Skin epidermis (tissue), 12 donors: ENCODE data around the gene GUF1.

Source experiments
- H3K27ac ChIP-seq, 21 experiments: fragments of 200-600 bp; sonication (generic) in 11 of 21; one replicate each; pipeline ENCODE4 v1.5.0; 2020; ENCODE audit warnings: mild to moderate bottlenecking in 3 of 21, inconsistent platforms in 2 of 21, moderate library complexity in 2 of 21
- H3K4me3 ChIP-seq, 7 experiments: fragments of 200-600 bp; sonication (generic) in 2 of 7; one replicate each; pipeline ENCODE4 v1.5.0; 2020; ENCODE audit warnings: inconsistent platforms in 2 of 7, mild to moderate bottlenecking in 2 of 7, moderate library complexity in 1 of 7

Gene GUF1, protein sequence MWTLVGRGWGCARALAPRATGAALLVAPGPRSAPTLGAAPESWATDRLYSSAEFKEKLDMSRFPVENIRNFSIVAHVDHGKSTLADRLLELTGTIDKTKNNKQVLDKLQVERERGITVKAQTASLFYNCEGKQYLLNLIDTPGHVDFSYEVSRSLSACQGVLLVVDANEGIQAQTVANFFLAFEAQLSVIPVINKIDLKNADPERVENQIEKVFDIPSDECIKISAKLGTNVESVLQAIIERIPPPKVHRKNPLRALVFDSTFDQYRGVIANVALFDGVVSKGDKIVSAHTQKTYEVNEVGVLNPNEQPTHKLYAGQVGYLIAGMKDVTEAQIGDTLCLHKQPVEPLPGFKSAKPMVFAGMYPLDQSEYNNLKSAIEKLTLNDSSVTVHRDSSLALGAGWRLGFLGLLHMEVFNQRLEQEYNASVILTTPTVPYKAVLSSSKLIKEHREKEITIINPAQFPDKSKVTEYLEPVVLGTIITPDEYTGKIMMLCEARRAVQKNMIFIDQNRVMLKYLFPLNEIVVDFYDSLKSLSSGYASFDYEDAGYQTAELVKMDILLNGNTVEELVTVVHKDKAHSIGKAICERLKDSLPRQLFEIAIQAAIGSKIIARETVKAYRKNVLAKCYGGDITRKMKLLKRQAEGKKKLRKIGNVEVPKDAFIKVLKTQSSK

DNA sequence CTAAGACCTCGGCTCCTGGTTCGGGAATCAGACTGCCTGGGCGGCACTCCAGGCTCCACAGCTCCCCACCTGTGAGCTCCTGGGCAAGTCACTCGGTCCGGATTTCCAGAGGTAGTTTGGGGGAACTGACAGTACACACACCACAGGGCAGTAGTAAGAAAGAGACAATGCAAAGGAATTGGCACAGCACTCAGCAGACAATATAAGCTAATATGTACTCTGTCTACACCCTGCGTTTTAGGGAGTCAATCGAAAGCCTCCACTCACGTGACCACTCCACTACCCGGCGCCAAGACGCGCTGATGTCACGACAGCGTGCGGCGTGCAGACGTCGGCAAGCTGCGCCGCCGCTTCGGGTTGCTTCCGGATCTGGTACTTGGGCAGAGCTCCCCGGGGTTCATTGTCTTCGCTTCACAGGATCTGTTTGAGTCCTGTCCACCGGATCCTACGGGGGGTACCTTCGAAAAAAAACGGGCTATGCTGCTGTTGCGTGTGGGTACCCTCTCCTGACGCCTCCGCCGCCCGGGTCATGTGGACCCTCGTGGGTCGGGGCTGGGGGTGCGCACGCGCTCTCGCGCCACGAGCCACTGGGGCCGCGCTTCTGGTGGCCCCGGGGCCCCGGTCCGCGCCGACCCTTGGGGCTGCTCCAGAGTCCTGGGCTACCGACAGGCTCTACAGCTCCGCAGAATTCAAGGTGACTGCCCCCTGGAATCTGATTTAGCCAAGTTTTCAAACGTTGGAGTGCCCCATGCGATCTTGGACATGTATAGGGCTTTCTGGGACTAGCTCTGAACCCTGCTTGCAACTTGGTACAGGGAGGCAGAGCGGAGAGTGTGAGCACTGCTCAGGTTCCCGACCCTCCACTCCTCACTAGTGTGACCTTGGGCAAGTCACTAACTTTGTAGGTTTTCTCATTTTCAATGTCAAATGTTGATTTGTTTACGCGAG lies at the start of gene GUF1:
Gene GUF1, plus strand, starts transcription at position 327 of the 948 bp plus-strand sequence. Its CDS starts 203 bp downstream, at position 530.
- Histone ChIP-seq H3K4me3 (peak within 1 kb of the TSS; percentile 68 to 96 (median 86)), H3K27ac (peak within 1 kb of the TSS; percentile 84 to 98 (median 92))

DNA sequence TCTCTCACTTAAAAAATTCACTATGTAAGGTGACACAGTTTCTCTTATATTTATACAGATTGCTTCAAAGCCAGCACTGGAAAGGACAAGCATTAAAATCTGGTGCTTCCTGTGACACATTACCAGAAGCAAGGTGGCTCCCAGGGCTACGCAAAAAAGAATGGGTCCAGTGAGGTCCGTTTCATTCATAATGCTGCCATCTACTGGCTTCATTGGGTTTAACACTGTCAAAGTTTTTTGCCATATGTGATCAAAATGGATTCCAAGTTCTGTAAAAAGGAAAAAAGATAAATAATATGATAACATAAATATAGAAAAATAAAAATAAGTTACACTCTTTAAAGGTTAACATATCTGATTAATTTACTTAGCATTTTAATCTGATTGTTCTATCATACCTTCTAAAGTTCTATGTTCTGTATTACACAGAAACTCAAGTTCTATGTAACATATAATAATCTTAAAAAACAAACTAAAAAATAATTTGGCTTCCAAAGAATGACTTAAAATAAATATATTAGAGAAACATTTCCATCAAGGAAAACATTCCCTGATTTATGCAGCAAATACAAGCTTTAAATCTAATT lies 48.8 kb upstream of the GUF1 start:
- no peak overlapping the region for H3K27ac ChIP-seq
- H3K4me3 ChIP-seq: no peak overlapping the region

DNA sequence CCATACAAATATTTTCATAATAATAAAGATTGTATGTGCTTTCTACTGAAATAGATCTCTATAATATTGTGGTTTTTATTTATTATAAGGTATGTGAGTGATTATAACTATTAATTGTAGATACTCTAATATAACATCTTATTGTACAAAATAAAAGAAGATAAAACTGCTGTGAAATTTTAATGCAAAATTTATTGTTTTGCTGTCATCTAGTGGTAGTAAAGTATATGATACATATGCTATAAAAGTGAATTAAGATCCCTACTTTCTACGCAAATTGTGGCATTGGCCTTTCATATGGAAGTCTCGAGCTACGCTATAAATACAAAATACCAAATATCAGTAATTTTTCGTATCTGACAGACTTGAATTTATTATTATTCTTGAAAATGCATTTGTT lies 46.1 kb upstream of the GUF1 start:
- H3K4me3 ChIP-seq: no peak overlapping the region
- H3K27ac ChIP-seq: no peak overlapping the region

DNA sequence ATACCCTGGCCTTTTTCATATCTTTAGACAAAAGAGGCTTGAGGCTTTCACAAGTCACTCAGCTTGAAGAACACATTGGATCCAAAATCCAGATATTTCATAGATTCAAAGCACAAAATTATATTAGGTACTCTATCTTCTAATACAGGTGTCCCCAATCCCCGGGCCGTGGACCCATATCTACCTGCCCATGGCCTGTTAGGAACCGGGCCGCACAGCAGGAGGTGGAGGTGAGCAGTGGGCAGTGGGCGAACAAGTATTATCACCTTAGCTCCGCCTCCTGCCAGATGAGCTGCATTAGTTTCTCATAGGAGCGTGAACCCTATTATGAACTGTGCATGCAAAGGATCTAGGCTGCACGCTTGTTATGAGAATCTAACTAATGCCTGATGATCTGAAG lies 45.5 kb upstream of the GUF1 start:
- H3K4me3 ChIP-seq: no peak overlapping the region
- H3K27ac ChIP-seq: no peak overlapping the region

DNA sequence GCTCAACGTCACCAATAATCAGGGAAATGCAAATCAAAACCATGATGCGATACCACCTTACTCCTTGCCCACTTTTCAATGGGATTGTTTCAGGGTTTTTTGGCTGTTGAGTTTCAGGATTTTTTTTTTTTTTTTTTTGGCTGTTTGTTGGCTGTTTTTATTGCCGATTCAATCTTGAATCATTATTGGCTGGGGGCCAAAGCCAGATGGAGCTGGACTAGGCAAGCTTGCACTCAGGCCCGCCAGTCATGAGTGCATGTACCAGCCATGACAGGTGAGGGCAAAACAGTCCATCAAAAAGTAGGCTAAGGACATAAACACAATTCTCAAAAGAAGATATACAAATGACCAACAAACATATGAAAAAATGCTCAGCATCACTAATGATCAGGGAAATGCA lies 40.1 kb upstream of the GUF1 start:
- H3K27ac ChIP-seq: no peak overlapping the region
- no peak overlapping the region for H3K4me3 ChIP-seq

DNA sequence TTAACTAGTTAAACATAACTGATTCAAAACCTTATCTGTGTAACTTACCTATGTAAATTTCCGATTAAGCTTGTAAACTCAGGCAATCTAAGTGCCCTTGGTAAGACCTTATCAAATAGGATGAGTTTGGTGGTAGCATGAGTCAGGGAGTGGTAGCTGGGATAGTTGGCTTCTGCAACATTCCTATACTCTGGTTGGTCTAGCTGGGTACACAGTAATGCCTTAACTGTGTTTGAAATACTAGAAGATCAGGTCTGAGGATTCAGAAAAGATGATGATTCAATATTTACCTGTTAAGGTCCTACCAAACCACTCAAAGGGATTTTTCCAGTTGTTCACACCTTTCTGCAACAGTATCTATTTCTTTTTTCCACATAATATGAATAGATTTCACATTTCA lies 32.1 kb upstream of the GUF1 start:
- Histone ChIP-seq H3K27ac (no peak overlapping the region), H3K4me3 (no peak overlapping the region)

DNA sequence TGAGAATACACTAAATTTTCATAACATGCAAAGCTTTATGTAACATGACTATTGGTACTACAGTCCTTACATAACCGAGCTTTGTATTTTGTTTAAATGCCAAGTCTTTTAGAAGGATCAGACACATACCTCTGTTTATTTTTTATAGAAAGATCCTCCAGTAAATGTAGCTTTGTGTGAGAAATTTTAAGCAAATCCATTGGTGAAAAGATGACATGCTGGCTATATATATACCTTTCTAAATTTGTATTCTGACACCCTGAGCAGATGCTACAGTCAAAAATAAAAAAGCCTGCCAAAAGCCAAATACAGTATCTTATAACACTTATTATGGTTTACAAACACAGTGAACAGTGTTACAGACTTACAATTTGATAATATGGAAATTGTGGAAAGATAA lies 26.8 kb upstream of the GUF1 start, which contains the start of gene YIPF7:
Gene YIPF7, minus strand, starts transcription at position 201 of the 400 bp plus-strand sequence. CDS start 1,525 bp downstream, outside the sequence.
- no peak within 1 kb of the TSS for H3K27ac ChIP-seq
- no peak within 1 kb of the TSS for H3K4me3 ChIP-seq

DNA sequence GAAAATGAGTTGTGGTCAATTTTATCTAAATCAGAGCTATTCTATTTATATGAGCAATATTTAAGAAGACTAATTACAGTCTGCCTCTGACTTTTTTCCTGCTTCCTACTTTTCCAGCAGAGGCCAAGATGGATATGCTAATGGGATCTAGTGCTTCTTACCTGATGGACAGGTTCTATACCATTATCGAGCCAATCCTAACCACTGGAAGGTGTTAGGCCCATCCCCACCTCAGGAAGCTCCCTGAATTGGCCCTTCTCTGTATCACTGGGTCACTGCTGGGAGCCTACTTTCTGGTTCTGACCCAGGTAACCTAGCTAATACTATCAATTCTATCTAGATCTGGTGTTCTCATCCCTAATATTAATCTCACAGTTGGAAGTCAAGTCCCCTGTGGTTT lies 26.2 kb upstream of the GUF1 start:
- H3K4me3 ChIP-seq: no peak overlapping the region
- no peak overlapping the region for H3K27ac ChIP-seq

DNA sequence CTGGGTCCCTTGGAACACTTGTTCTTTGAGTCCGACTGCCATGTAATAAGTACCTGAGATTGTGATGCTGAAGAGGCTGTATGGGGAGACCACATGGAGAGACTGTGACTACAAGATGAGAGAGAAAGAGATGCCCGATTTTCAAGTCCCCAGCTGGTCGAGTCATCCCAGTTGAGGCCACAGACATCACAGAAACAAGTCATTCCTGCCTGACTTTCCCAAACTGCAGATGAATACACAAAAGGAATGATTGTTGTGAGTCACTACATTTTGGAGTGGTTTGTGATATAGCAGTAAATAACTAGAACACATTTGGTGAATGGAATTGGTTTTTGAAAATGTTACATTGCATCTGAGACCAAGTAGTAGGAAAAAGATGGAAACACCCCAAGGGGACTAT lies 17.8 kb upstream of the GUF1 start:
- Histone ChIP-seq H3K4me3 (no peak overlapping the region), H3K27ac (no peak overlapping the region)

DNA sequence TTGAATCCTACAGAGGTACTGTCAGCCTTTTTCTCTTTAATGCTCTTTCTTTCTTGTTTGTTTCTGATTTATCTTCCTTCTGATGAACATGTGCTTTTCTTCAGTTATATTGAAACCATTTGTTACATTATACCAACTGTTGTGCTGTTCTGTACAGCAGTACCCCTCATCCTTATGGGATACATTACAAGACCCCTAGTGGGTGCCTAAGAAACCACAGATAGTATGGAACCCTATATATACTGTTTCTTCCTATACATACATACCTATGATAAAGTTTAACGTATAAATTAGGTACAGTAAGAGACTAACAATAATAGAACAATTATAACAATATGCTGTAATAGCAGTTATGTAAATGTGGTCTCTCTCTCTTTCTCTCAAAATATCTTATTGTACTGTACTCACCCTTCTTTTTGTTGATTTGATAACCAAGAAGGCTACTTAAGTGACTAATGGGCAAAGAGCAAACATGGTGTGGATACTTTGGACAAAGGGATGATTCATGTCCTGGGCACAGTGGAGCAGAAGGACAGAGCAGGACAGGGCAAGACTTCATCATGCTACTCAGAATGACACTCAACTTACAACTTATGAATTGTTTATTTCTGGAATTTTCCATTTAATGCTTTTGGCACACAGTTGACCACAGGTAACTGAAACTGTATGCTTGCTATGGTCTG lies 16.1 kb upstream of the GUF1 start:
- Histone ChIP-seq H3K4me3 (no peak overlapping the region), H3K27ac (no peak overlapping the region)

DNA sequence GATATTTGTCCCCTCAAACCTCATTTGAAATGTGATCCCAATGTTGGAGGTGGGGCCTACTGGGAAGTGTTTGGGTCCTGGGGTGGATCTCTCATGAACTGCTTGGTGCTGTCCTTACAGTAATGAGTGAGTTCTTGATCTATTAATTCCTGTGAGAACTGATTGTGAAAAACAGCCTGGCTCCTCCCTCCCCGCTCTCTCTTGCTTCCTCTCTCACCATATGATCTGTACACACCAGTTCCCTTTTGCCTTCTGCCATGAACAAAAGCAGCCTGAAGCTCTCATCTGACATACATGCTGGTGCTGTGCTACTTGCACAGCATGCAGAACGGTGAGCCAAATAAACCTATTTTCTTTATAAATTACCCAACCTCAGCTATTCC lies 15.6 kb upstream of the GUF1 start:
- H3K27ac ChIP-seq: no peak overlapping the region
- no peak overlapping the region for H3K4me3 ChIP-seq

DNA sequence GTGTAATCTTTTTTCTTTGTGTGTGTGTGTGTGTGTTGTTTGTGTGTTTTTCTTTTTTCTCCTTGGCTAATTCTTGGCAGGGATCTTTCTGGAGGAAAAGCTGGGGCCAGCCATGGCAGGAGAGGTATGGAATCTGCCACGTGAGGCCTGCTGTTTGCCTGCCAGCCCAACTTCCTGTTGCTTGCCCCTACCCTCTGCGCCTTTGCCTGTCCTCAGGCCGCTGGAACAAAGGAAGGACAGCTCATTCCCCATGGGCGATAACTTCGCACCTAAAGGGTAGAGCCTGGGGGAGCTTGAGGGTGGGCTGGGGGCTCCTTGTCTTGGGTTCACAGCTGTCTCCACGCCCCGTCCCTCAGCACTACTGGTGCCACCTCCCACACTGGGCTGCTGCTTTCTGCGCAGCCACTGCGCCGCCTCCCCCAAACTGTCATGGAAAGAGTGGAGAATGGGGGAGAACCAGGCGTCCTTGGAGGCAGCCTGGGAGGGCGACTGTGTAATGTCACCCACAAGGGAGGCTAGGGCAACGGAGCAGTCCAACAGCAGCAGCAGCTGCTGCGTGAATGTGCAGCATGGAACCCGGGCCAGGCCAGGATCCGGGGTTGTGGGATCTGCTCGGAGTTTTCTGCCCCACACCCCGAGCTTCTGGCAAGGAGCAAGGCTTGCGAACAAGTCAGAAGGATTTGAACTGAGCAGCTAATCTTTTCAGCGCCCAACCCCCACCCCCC lies 14.5 kb upstream of the GUF1 start:
- no peak overlapping the region for H3K4me3 ChIP-seq
- no peak overlapping the region for H3K27ac ChIP-seq

DNA sequence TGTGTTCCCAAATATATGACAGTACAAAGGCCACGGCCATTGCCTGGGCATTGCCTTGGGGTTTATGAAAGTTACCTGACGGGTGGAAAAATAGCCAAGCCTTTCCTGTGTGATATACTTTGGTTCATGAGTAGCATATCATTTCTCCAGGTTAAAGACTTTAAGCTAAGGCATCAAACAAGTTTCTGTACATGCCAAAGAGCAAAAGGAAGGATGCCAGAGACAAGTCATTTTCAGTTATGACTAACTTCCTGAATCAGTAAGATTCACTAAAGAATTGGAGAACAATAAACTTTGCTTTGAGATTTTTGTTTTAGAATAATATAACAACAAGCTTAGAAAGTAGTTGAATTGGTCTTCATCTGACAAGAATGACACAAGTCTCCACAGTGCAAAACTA lies 9.7 kb upstream of the GUF1 start:
- Histone ChIP-seq H3K4me3 (no peak overlapping the region), H3K27ac (no peak overlapping the region)

DNA sequence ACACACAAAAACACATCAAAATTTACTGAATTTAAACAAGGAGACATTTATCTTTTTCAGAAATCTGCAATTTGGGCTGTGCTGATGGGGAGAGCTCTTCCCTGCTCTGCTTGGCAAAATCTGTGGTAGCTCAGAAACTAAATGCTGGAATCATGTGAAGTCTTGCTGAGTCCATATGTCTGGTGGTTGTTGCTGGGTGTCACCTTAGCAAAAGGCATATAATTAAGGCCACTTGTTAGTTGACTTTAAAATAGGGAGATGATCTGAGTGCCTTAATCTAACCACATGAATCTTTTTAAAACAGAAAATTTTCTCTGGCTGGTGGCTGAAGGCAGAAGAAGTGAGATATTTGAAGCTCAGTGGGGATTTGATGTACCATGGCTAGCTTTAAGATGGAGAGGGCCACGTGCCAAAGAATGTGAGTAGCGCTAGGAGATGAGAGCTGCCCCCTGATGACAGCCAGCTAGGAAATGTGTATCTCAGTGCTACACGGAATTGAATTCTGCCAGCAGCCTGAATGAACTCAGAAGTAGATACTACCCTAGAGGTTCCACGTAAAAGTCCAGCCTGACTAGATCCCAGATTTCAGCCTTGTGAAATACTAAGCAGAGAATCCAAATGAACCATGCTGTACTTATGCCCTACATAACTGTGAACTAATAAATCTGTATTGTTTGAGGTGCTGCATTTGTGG lies 7.6 kb upstream of the GUF1 start:
- H3K4me3 ChIP-seq: no peak overlapping the region
- H3K27ac ChIP-seq: no peak overlapping the region

DNA sequence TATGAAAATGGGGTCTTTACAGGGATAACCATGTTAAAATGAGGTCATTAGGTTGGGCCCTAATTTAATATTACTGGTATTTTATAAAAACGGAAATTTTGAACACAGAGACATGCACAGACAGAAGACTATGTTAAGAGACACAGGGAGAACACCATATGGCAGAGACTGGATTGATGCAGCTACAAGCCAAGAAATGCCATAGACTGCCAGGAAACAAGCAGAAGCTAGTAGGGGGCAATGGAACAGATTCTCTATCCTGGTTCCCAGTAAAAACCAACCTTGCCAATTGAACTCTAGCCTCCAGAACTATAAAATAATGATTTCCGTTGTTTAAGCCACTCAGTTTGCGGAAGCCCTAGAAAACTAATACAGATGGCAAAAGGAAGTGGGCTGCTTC lies 6.6 kb upstream of the GUF1 start:
- no peak overlapping the region for H3K27ac ChIP-seq
- H3K4me3 ChIP-seq: no peak overlapping the region

DNA sequence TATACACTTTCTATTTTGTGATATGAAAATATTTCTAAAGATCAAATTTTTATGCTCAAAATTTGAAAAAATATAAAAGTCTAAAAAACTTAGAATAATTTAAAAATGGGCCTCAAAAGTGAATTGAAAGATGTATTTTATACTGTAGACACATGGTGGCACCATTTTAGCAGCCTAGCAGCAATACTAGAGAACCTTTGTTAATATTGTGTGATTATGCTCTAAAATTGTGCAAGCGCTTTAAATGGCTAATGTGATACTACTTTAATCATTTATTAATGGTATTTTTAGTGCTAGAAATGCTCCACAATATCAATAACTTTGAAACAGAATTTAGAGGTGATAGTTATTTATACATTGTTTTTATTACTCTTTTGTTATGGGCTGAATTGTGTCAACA lies 3.7 kb upstream of the GUF1 start:
- no peak overlapping the region for H3K4me3 ChIP-seq
- H3K27ac ChIP-seq: no peak overlapping the region

DNA sequence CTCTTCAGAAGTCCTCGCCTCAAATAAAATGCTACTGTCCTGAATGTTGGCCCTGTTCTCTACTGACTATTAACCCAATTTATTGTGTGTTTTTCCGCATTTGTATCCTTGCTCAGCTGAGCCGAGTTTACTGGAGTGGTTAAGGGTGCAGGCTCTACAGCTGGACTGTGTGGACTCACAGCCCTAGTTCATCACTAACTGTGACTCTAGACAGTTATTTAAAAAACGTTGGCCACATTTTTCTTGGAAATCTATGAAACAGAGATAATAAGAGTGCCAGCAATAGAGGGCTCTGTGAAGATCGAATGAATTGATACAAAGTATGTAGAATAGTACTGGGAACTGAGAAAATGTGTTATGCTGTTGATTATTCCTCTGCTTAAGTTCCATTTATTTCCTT lies 2.9 kb upstream of the GUF1 start:
- H3K27ac ChIP-seq: no peak overlapping the region
- H3K4me3 ChIP-seq: no peak overlapping the region

DNA sequence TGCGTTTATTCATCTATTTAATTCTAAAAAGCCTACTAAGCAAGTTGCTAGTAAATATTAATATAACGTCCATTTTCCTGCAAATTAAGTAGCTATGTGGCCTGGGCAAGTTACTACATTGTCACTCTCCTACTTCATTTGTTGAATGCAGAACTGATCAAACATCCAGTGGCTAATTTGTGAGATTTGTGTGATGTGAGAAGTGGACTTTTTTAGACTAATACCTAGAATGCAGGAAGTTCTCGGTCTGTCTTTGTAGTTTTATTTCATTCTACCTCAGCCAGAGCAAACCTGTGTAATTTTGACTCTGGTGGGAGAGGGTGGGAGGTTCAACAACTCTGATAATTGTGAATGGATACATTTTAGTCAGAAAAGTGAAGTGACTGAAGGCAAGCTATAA lies 840 bp downstream of the GUF1 start:
- Histone ChIP-seq H3K27ac (peak overlapping the region; percentile 84 to 98 (median 92)), H3K4me3 (peak overlapping the region; percentile 68 to 96 (median 86))
